SK-N-SH treated with all-trans-retinoic acid at 6 μM for 48 hours (cell line): Measurements from ENCODE around the gene C17orf50.

Source experiments
- ATAC-seq: fragments of 200-7000 bp; cut with Tn5 transposase; 3 replicates; pipeline ENCODE4 v1.9.1; 2020; ENCODE audit warnings: mild to moderate bottlenecking, moderate library complexity
- ARNTL ChIP-seq: fragments of 450-650 bp; formaldehyde crosslinking; IDR thresholded peaks from 2 replicates; pipeline ENCODE4 v1.5.0; 2020; ENCODE audit warnings: low read depth, mild to moderate bottlenecking, moderate library complexity, borderline replicate concordance
- BACH2 ChIP-seq: fragments of 250-450 bp; sonication (Bioruptor Pico); IDR thresholded peaks from 2 replicates; pipeline ENCODE4 v1.9.0; 2021; ENCODE audit warnings: mild to moderate bottlenecking, borderline replicate concordance
- CSDC2 ChIP-seq: fragments of 250-450 bp; sonication (Bioruptor Pico); IDR thresholded peaks from 2 replicates; pipeline ENCODE4 v1.5.0; 2020; ENCODE audit warnings: mild to moderate bottlenecking, moderate library complexity
- ESRRG ChIP-seq: fragments of 250-450 bp; sonication (Bioruptor Pico); IDR thresholded peaks from 2 replicates; pipeline ENCODE4 v1.6.1; 2021; ENCODE audit warnings: mild to moderate bottlenecking
- GLIS3 ChIP-seq: fragments of 250-450 bp; sonication (Bioruptor Pico); IDR thresholded peaks from 2 replicates; pipeline ENCODE4 v1.5.0; 2020; ENCODE audit warnings: mild to moderate bottlenecking, moderate library complexity
- ISL1 ChIP-seq: fragments of 250-450 bp; sonication (Bioruptor Pico); IDR thresholded peaks from 2 replicates; pipeline ENCODE4 v2.1.2; 2022; ENCODE audit warnings: mild to moderate bottlenecking, moderate library complexity
- OSR1 ChIP-seq: fragments of 250-450 bp; sonication (Bioruptor Pico); IDR thresholded peaks from 2 replicates; pipeline ENCODE4 v1.8.0; 2022; ENCODE audit warnings: moderate library complexity, mild to moderate bottlenecking, inconsistent platforms
- PPARA ChIP-seq: fragments of 250-450 bp; sonication (Bioruptor Pico); IDR thresholded peaks from 2 replicates; pipeline ENCODE4 v1.5.0; 2020; ENCODE audit warnings: mild to moderate bottlenecking, borderline replicate concordance
- RARB ChIP-seq: fragments of 250-450 bp; sonication (Bioruptor Pico); IDR thresholded peaks from 2 replicates; pipeline ENCODE4 v1.8.0; 2021; ENCODE audit warnings: mild to moderate bottlenecking, moderate library complexity
- SNAI2 ChIP-seq: fragments of 250-450 bp; sonication (Bioruptor Pico); IDR thresholded peaks from 2 replicates; pipeline ENCODE4 v1.5.0; 2020; ENCODE audit warnings: mild to moderate bottlenecking, moderate library complexity
- TCF4 ChIP-seq: fragments of 250-450 bp; sonication (Bioruptor Pico); IDR thresholded peaks from 2 replicates; pipeline ENCODE4 v1.8.0; 2021; ENCODE audit warnings: mild to moderate bottlenecking, moderate library complexity, borderline replicate concordance
- TOX ChIP-seq: fragments of 250-450 bp; sonication (Bioruptor Pico); IDR thresholded peaks from 2 replicates; pipeline ENCODE4 v1.8.0; 2021; ENCODE audit warnings: mild to moderate bottlenecking, moderate library complexity, borderline replicate concordance
- ZFP3 ChIP-seq: fragments of 250-450 bp; sonication (Bioruptor Pico); IDR thresholded peaks from 2 replicates; pipeline ENCODE4 v1.5.0; 2020; ENCODE audit warnings: mild to moderate bottlenecking, moderate library complexity
- ZFP30 ChIP-seq: fragments of 450-650 bp; formaldehyde crosslinking; IDR thresholded peaks from 2 replicates; pipeline ENCODE4 v1.5.0; 2022; ENCODE audit warnings: mild to moderate bottlenecking, moderate library complexity
- ZNF565 ChIP-seq: fragments of 450-650 bp; formaldehyde crosslinking; conservative IDR thresholded peaks from 2 replicates; pipeline ENCODE4 v1.5.0; 2020; ENCODE audit warnings: low read depth, mild to moderate bottlenecking, moderate library complexity
- ZNF8 ChIP-seq: fragments of 450-650 bp; formaldehyde crosslinking; IDR thresholded peaks from 2 replicates; pipeline ENCODE4 v1.5.0; 2020; ENCODE audit warnings: mild to moderate bottlenecking, moderate library complexity
- TF ChIP-seq, protein P1 (sequence below): fragments of 250-450 bp; sonication (Bioruptor Pico); IDR thresholded peaks from 2 replicates; pipeline ENCODE4 v1.8.0; 2021; ENCODE audit warnings: low read depth, mild to moderate bottlenecking, moderate library complexity, borderline replicate concordance
- TF ChIP-seq, protein P2 (sequence below): fragments of 250-450 bp; sonication (Bioruptor Pico); IDR thresholded peaks from 2 replicates; pipeline ENCODE4 v1.8.0; 2020; ENCODE audit warnings: mild to moderate bottlenecking, moderate library complexity, borderline replicate concordance
- TF ChIP-seq, protein P3 (sequence below): fragments of 250-450 bp; sonication (Bioruptor Pico); IDR thresholded peaks from 2 replicates; pipeline ENCODE4 v1.5.1; 2020; ENCODE audit warnings: low read depth, mild to moderate bottlenecking, moderate library complexity
- TF ChIP-seq, protein P4 (sequence below): fragments of 250-450 bp; sonication (Bioruptor Pico); IDR thresholded peaks from 2 replicates; pipeline ENCODE4 v1.5.0; 2020; ENCODE audit warnings: mild to moderate bottlenecking, moderate library complexity

Gene C17orf50

DNA sequence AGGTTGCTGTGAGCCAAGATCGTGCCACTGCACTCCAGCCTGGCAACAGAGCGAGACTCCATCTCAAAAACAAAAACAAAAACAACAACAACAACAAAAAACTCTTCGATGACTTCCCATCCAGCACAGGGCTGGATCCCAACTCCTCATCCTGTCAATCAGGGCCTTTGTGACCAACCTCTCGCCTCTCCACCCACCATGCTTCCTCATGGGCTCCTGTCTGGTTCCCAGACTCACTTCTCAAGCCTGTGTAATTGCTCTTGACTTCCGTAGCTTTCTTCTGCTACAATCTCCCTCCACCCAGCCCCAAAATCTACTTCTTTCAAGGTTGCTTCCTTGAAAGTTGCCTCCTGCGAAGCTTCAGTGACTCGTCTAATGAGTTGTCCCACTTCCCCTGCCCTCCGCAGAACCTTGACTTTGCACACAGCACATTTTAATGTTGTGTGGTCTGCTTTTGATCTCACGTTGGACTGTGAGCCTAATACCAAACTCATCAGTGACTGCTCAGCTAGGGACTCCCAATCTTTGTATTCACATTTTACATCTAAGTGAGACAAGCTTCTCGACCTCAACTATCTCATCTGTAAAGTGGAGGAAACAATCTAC lies 30.2 kb upstream of the C17orf50 start:
- ATAC-seq = no peak
- TF ChIP-seq TOX (CRISPR knock-in tag) (no peak), ZNF8 (CRISPR knock-in tag) (no peak), GLIS3 (CRISPR knock-in tag) (no peak)
- TF ChIP-seq, protein P1, sequence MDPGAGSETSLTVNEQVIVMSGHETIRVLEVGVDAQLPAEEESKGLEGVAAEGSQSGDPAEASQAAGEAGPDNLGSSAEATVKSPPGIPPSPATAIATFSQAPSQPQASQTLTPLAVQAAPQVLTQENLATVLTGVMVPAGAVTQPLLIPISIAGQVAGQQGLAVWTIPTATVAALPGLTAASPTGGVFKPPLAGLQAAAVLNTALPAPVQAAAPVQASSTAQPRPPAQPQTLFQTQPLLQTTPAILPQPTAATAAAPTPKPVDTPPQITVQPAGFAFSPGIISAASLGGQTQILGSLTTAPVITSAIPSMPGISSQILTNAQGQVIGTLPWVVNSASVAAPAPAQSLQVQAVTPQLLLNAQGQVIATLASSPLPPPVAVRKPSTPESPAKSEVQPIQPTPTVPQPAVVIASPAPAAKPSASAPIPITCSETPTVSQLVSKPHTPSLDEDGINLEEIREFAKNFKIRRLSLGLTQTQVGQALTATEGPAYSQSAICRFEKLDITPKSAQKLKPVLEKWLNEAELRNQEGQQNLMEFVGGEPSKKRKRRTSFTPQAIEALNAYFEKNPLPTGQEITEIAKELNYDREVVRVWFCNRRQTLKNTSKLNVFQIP = no peak
- TF ChIP-seq, all 23 proteins: peak for 0

DNA sequence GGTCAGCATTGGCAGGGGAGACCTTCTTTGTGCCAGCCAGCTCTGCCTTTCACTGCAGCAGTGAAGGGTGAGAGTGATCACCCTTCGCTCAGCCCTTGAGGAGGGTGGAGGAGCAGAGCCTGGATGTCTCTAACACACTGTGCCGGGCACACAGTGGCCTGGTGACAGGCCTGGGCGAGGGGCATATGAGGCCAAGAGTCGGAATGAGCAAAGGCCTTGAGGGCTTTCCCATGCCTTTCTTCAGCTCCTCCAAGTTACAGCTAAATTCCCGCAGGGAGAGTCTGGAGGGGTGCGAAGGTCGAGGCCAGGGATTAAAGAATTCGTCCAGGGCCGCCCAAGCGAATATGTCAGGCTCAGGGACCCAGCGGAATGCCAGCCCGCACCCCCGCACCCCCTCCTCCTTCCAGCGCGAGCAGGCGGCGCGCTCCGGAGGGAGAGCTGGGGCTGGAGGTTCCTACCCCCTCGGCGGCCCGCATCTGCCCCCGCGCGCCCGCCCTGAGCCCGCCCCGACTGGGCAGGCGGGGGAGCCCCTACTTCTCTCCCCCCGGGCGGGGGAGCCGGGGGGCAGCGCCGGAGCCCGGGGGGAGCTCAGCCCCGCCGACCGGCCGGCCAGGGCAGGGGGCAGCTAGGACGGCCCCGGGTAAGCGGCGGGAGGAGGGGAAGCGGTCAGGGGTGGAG lies 29.3 kb upstream of the C17orf50 start, which contains the start of gene RASL10B:
Gene RASL10B, plus strand, starts transcription at position 401 of the 678 bp plus-strand sequence. CDS start 3,546 bp downstream, outside the sequence.
- TF ChIP-seq, protein P2, sequence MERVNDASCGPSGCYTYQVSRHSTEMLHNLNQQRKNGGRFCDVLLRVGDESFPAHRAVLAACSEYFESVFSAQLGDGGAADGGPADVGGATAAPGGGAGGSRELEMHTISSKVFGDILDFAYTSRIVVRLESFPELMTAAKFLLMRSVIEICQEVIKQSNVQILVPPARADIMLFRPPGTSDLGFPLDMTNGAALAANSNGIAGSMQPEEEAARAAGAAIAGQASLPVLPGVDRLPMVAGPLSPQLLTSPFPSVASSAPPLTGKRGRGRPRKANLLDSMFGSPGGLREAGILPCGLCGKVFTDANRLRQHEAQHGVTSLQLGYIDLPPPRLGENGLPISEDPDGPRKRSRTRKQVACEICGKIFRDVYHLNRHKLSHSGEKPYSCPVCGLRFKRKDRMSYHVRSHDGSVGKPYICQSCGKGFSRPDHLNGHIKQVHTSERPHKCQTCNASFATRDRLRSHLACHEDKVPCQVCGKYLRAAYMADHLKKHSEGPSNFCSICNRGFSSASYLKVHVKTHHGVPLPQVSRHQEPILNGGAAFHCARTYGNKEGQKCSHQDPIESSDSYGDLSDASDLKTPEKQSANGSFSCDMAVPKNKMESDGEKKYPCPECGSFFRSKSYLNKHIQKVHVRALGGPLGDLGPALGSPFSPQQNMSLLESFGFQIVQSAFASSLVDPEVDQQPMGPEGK (CRISPR knock-in tag) = 0 out of 2 replicates have a peak, but pooled peaks have one; percentile 31
- TF ChIP-seq CSDC2 (CRISPR knock-in tag) (0 out of 2 replicates have a peak, but pooled peaks have one; percentile 44), ZFP30 (no peak)
- peak; percentile 85 for ATAC-seq

DNA sequence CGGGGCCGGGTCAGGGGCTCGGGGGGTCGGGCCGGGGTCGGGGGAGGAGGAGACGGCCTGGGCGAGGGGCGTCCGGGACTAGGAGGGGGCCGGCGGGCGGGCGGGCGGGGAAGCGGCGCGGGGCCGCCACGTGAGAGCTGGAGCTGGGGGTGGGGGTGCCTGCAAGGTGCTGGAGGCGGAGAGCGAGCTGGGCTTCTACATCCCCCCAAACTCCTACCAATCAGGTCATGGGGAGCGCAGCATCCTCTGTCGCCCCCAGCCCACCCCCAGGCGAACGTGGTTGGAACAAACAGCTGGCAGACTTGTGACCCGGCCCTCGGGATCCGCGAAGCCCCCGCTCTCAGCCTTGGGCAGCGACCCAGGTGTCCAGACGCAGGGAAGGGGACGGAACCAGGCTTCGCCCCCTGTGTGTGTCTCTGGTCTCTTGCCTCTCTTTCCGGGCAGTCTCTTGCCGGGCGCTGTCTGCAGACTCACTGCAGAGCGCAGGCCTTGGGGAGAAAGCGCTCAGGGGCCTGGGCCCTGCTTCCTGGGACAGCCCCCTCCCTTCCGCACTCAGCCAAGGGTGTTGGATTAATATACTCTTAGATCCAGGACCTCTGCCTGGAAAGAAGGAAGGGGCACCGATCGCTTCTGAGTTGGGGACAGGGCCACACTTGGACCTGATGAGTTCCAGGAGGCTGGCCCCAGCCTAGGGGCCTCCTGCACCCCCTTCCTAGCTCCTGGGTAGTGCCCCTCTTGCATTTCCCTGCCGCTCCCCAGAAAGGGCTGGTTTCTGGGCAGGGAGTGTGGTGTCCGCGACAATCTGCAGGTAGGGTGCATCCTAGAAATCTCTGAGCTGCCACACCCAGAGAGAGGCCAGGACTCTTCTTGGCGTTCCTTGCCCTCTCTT lies 28.5 kb upstream of the C17orf50 start:
- peak; percentile 66 for ATAC-seq
- no peak for TF ChIP-seq RARB (CRISPR knock-in tag)
- TF ChIP-seq, protein P1 = no peak
- peak; percentile 79; the same call in 1 of the 2 replicates for TF ChIP-seq ZFP3
- no peak for TF ChIP-seq ISL1 (CRISPR knock-in tag)
- no peak for TF ChIP-seq SNAI2 (CRISPR knock-in tag)
- no peak for TF ChIP-seq ZNF565 (CRISPR knock-in tag)
- TF ChIP-seq, protein P3, sequence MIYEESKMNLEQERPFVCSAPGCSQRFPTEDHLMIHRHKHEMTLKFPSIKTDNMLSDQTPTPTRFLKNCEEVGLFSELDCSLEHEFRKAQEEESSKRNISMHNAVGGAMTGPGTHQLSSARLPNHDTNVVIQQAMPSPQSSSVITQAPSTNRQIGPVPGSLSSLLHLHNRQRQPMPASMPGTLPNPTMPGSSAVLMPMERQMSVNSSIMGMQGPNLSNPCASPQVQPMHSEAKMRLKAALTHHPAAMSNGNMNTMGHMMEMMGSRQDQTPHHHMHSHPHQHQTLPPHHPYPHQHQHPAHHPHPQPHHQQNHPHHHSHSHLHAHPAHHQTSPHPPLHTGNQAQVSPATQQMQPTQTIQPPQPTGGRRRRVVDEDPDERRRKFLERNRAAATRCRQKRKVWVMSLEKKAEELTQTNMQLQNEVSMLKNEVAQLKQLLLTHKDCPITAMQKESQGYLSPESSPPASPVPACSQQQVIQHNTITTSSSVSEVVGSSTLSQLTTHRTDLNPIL = no peak

DNA sequence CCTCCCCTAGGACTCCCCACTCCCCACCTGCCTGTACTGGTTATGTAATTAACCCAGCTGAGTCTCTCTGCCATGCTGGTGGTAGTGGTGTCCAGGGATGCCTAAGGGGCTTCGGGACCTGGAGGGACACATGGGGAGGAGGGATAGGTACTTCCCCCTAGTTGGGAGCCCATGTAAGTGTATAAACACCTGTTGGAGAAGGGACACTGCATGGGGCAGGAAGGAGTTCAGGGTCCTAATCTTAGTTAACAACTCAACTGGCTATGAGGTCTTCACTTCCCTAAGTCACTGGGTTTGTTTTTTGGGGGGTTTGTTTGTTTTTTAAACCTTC lies 27.9 kb upstream of the C17orf50 start:
- no peak for ATAC-seq
- TF ChIP-seq ESRRG (no peak), ZNF8 (CRISPR knock-in tag) (no peak), SNAI2 (CRISPR knock-in tag) (no peak), ZFP30 (no peak), BACH2 (CRISPR knock-in tag) (no peak), ISL1 (CRISPR knock-in tag) (no peak), TCF4 (CRISPR knock-in tag) (no peak), OSR1 (CRISPR knock-in tag) (no peak), ARNTL (CRISPR knock-in tag) (no peak), ZNF565 (CRISPR knock-in tag) (no peak), PPARA (CRISPR knock-in tag) (no peak), RARB (CRISPR knock-in tag) (no peak), GLIS3 (CRISPR knock-in tag) (no peak)
- TF ChIP-seq, protein P2 (CRISPR knock-in tag) = no peak
- TF ChIP-seq, protein P4, sequence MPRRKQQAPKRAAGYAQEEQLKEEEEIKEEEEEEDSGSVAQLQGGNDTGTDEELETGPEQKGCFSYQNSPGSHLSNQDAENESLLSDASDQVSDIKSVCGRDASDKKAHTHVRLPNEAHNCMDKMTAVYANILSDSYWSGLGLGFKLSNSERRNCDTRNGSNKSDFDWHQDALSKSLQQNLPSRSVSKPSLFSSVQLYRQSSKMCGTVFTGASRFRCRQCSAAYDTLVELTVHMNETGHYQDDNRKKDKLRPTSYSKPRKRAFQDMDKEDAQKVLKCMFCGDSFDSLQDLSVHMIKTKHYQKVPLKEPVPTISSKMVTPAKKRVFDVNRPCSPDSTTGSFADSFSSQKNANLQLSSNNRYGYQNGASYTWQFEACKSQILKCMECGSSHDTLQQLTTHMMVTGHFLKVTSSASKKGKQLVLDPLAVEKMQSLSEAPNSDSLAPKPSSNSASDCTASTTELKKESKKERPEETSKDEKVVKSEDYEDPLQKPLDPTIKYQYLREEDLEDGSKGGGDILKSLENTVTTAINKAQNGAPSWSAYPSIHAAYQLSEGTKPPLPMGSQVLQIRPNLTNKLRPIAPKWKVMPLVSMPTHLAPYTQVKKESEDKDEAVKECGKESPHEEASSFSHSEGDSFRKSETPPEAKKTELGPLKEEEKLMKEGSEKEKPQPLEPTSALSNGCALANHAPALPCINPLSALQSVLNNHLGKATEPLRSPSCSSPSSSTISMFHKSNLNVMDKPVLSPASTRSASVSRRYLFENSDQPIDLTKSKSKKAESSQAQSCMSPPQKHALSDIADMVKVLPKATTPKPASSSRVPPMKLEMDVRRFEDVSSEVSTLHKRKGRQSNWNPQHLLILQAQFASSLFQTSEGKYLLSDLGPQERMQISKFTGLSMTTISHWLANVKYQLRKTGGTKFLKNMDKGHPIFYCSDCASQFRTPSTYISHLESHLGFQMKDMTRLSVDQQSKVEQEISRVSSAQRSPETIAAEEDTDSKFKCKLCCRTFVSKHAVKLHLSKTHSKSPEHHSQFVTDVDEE = no peak
- TF ChIP-seq, protein P1 = no peak
